ENCODE measurements around the gene TMEM119.

TMEM119 gene

GRCh38 chr12:108610856-108611605 is 13.1 kb upstream of the TMEM119 start:
- H3K27ac ChIP-seq (ENCODE audit: low read depth, low read length) = no peak overlapping the region
- H3K4me1 ChIP-seq (ENCODE audit: insufficient read depth, low read length) = peaks cover 7% of the 10 kb centered on the region
- H3K36me3 ChIP-seq (ENCODE audit: insufficient read depth, low read length) = no peaks in the 10 kb centered on the region
- H3K9me3 ChIP-seq (ENCODE audit: low read length) = no peaks in the 10 kb centered on the region
- H3K9ac ChIP-seq (ENCODE audit: low read length) = no peak overlapping the region
- no peak overlapping the region for H3K4me3 ChIP-seq (ENCODE audit: low read depth in 1 of 2, low read length in 2 of 2)
- H3K27me3 ChIP-seq (ENCODE audit: control insufficient read depth in 1 of 2, insufficient read depth in 2 of 2, low read length in 2 of 2) = peaks cover 0 to 7% of the 10 kb centered on the region in 2 donors

DNA sequence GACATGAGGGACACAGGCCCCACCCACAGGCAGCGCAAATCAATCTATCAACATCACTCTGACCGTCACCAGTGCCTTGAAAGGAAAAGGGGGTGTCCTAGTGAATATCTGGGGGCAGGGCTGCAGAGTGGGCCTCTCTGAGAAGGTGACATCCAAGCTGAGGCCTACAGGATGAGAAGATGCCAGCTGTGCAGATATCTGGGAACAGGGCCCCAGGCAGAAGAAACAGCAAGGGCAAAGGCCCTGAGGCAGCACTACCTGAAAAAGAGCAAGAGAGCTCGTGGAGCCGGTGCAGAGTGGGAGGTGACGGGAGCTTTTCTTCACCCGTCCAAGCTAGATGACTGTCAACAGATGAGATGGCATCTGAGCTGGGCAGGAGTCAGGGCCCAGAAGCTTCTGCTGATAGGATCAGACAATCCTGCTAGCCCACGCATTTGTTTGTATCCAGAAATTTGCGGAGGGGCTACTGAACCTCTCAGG is 12.5 kb upstream of the TMEM119 start:
- peaks cover 7% of the 10 kb centered on the region for H3K4me1 ChIP-seq (ENCODE audit: insufficient read depth, low read length)
- H3K27ac ChIP-seq (ENCODE audit: low read depth, low read length) = no peak overlapping the region
- no peaks in the 10 kb centered on the region for H3K9me3 ChIP-seq (ENCODE audit: low read length)

GRCh38 chr12:108609537-108610335 is 11.9 kb upstream of the TMEM119 start:
- peaks cover 7% of the 10 kb centered on the region for H3K4me1 ChIP-seq (ENCODE audit: insufficient read depth, low read length)
- H3K36me3 ChIP-seq (ENCODE audit: insufficient read depth, low read length) = no peaks in the 10 kb centered on the region
- H3K27me3 ChIP-seq (ENCODE audit: control insufficient read depth in 1 of 2, insufficient read depth in 2 of 2, low read length in 2 of 2) = peaks cover 0 to 7% of the 10 kb centered on the region in 2 donors
- H3K4me3 ChIP-seq (ENCODE audit: low read depth in 1 of 2, low read length in 2 of 2) = no peak overlapping the region
- no peak overlapping the region for H3K9ac ChIP-seq (ENCODE audit: low read length)
- no peaks in the 10 kb centered on the region for H3K9me3 ChIP-seq (ENCODE audit: low read length)
- H3K27ac ChIP-seq (ENCODE audit: low read depth, low read length) = no peak overlapping the region

More for the DNA sequence above, 12.5 kb upstream of the TMEM119 start:
- H3K27me3 ChIP-seq (ENCODE audit: control insufficient read depth in 1 of 2, insufficient read depth in 2 of 2, low read length in 2 of 2) = peaks cover 0 to 7% of the 10 kb centered on the region in 2 donors
- H3K9ac ChIP-seq (ENCODE audit: low read length) = no peak overlapping the region
- H3K36me3 ChIP-seq (ENCODE audit: insufficient read depth, low read length) = no peaks in the 10 kb centered on the region
- no peak overlapping the region for H3K4me3 ChIP-seq (ENCODE audit: low read depth in 1 of 2, low read length in 2 of 2)

DNA sequence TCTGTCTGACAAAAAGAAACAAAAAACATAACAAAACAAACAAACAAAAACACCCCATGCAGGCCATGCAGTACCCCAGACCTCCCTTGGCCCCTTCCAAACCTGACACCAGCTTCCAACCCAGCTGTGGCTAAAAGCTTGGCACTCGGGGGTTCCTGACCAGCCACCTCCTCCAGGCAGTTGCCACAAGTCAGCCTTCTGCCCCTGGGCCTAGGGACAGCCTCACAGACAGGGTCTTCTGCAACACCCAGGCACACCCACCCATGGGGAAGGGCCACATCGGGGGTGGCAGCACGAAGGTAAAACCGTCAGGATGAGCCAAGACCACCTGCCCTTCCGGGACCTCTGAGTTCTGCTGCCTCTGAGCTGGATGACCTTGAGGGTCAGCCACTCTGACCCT is 10.7 kb upstream of the TMEM119 start:
- Histone ChIP-seq H3K27ac (ENCODE audit: low read depth, low read length) (no peak overlapping the region), H3K27me3 (ENCODE audit: control insufficient read depth in 1 of 2, insufficient read depth in 2 of 2, low read length in 2 of 2) (peaks cover 0 to 13% of the 10 kb centered on the region in 2 donors), H3K4me3 (ENCODE audit: low read depth in 1 of 2, low read length in 2 of 2) (no peak overlapping the region), H3K4me1 (ENCODE audit: insufficient read depth, low read length) (peaks cover 7% of the 10 kb centered on the region), H3K36me3 (ENCODE audit: insufficient read depth, low read length) (no peaks in the 10 kb centered on the region), H3K9ac (ENCODE audit: low read length) (no peak overlapping the region), H3K9me3 (ENCODE audit: low read length) (no peaks in the 10 kb centered on the region)

DNA sequence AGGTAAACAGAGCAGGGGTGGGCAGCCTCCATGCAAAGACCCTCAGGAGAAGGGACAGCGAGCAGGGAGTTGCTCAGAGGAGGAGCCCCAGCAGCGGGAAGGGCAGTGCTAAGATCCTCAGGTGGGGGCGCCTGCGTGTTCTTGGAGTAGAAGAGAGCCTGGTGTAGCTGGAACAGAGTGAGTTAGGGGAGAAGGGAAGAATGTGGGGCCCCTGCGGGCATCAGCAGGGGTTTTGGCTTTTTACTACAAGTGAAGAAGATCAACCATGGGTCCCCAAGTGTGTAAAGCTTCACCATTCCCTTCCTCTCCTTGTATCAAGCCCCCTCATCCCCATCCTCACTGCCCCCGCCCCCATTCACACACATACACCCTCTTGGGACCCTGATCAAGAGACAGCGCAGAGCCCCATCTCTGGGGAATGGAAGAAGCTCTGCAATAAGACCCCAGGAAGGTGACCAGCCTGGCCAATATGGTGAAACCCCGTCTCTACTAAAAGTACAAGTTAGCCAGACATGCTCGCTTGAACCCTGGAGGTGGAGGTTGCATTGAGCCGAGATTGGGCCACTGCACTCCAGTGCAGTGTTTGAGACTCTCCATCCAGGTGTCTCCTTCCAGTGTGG is 10.2 kb upstream of the TMEM119 start:
- Histone ChIP-seq H3K27me3 (ENCODE audit: control insufficient read depth in 1 of 2, insufficient read depth in 2 of 2, low read length in 2 of 2) (peaks cover 0 to 13% of the 10 kb centered on the region in 2 donors), H3K4me1 (ENCODE audit: insufficient read depth, low read length) (peaks cover 7% of the 10 kb centered on the region), H3K4me3 (ENCODE audit: low read depth in 1 of 2, low read length in 2 of 2) (no peak overlapping the region), H3K9ac (ENCODE audit: low read length) (no peak overlapping the region), H3K36me3 (ENCODE audit: insufficient read depth, low read length) (no peaks in the 10 kb centered on the region), H3K9me3 (ENCODE audit: low read length) (no peaks in the 10 kb centered on the region), H3K27ac (ENCODE audit: low read depth, low read length) (no peak overlapping the region)

GRCh38 chr12:108606492-108606891 is 8.6 kb upstream of the TMEM119 start:
- Histone ChIP-seq H3K9me3 (ENCODE audit: low read length) (no peaks in the 10 kb centered on the region), H3K27ac (ENCODE audit: low read depth, low read length) (no peak overlapping the region), H3K9ac (ENCODE audit: low read length) (no peak overlapping the region), H3K4me1 (ENCODE audit: insufficient read depth, low read length) (peaks cover 7% of the 10 kb centered on the region), H3K36me3 (ENCODE audit: insufficient read depth, low read length) (no peaks in the 10 kb centered on the region), H3K4me3 (ENCODE audit: low read depth in 1 of 2, low read length in 2 of 2) (no peak overlapping the region), H3K27me3 (ENCODE audit: control insufficient read depth in 1 of 2, insufficient read depth in 2 of 2, low read length in 2 of 2) (peaks cover 0 to 13% of the 10 kb centered on the region in 2 donors)

DNA sequence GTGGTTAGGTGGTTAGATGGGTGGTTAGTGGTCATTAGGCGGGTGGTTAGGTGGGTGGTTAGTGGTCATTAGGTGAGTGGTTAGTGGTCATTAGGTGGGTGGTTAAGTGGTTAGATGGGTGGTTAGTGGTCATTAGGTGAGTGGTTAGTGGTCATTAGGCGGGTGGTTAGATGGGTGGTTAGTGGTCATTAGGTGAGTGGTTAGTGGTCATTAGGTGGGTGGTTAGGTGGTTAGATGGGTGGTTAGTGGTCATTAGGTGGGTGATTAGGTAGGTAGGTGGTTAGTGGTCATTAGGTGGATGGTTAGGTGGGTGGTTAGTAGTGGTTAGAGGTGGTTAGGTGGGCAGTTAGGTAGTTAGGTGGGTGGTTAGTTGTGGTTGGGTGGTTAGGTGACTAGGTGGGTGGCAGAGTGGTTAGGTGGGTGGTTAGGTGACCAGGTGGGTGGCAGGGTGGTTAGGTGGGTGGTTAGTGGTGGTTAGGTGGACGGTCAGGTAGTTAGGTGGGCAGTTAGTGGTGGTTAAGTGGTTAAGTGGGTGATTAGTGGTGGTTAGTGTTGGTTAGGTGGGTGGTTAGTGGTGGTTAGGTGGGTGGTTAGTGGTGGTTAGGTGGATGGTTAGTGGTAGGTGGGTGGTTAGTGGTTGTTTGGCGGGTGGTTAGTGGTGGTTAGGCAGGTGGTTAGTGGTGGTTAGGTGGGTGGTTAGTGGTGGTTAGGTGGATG is 8.0 kb upstream of the TMEM119 start:
- Histone ChIP-seq H3K27me3 (ENCODE audit: control insufficient read depth in 1 of 2, insufficient read depth in 2 of 2, low read length in 2 of 2) (peaks cover 0 to 13% of the 10 kb centered on the region in 2 donors), H3K9ac (ENCODE audit: low read length) (no peak overlapping the region), H3K27ac (ENCODE audit: low read depth, low read length) (no peak overlapping the region), H3K4me3 (ENCODE audit: low read depth in 1 of 2, low read length in 2 of 2) (no peak overlapping the region), H3K36me3 (ENCODE audit: insufficient read depth, low read length) (no peaks in the 10 kb centered on the region), H3K4me1 (ENCODE audit: insufficient read depth, low read length) (peaks cover 7% of the 10 kb centered on the region), H3K9me3 (ENCODE audit: low read length) (no peaks in the 10 kb centered on the region)

DNA sequence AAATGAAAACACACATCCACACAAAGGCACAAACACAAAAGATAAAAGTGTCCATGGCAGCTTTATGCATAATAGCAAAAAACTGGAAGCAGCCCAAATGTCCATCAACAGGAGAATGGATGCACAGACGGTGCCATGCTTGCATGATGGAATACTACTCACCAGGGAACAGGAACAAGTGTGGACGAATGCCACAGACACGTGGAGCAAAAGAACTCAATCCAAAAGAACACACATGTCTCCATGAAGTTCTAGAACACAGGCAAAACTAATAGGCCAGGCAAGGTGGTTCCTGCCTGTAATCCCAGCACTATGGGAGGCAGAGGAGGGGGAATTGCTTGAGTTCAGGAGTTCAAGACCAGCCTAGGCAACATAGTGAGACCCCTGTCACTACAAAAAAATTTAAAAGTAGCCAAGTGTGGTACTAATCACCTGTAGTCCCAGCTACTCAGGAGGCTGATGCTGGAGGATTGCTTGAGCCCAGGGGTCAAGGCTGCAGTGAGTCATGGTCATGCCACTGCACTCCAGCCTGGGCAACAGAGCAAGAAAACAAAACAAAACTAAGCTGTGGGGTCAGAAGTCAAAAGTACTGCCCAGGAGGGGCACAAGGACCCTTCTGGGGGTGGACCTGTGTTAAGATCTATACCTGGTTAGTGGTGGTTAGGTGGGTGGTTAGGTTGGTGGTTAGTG is 7.3 kb upstream of the TMEM119 start:
- H3K27ac ChIP-seq (ENCODE audit: low read depth, low read length) = no peak overlapping the region
- peaks cover 0 to 13% of the 10 kb centered on the region in 2 donors for H3K27me3 ChIP-seq (ENCODE audit: control insufficient read depth in 1 of 2, insufficient read depth in 2 of 2, low read length in 2 of 2)
- H3K4me1 ChIP-seq (ENCODE audit: insufficient read depth, low read length) = peaks cover 5% of the 10 kb centered on the region
- H3K9me3 ChIP-seq (ENCODE audit: low read length) = no peaks in the 10 kb centered on the region
- H3K4me3 ChIP-seq (ENCODE audit: low read depth in 1 of 2, low read length in 2 of 2) = no peak overlapping the region
- H3K9ac ChIP-seq (ENCODE audit: low read length) = no peak overlapping the region
- H3K36me3 ChIP-seq (ENCODE audit: insufficient read depth, low read length) = no peaks in the 10 kb centered on the region

DNA sequence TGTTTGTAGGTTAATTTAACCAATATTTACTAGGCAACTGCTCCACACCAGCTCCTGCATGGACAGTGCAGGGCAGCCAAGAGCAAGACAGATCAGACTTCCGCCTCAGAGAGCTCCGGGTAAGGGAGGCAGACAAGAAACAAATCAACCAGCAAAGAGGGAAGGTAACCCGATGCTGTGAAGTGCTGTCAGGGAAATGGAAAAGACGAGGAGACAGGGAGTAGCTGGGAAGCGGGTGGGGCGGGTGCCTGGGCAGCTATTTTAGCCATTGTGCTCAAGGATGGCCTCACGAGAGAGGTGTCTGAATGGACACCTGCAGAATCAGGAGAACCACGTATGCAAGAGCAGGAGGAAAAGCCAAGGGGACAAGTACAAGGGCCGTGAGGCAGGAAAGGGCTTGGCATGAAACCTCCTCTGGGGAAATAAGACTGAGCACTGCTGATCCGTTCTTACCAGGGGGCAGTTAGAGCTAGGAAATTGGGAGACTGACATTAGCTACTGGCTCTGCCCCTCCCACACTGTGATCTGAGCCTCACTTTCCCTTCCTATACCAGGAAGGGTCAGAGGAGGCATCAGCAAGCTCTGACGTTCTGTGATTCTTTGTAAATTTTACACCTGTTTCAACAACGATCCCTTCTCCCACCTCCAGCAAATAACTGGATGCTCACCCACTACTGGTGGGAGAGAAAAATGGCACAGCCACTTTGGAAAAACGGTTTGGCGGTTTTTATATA is 6.5 kb upstream of the TMEM119 start:
- Histone ChIP-seq H3K27ac (ENCODE audit: low read depth, low read length) (no peak overlapping the region), H3K27me3 (ENCODE audit: control insufficient read depth in 1 of 2, insufficient read depth in 2 of 2, low read length in 2 of 2) (peaks cover 0 to 13% of the 10 kb centered on the region in 2 donors), H3K4me1 (ENCODE audit: insufficient read depth, low read length) (no peaks in the 10 kb centered on the region), H3K9ac (ENCODE audit: low read length) (no peak overlapping the region), H3K4me3 (ENCODE audit: low read depth in 1 of 2, low read length in 2 of 2) (no peak overlapping the region), H3K36me3 (ENCODE audit: insufficient read depth, low read length) (no peaks in the 10 kb centered on the region), H3K9me3 (ENCODE audit: low read length) (no peaks in the 10 kb centered on the region)

- Histone ChIP-seq H3K27ac (ENCODE audit: low read depth, low read length) (no peak overlapping the region), H3K9ac (ENCODE audit: low read length) (no peak overlapping the region), H3K36me3 (ENCODE audit: insufficient read depth, low read length) (no peaks in the 10 kb centered on the region), H3K4me3 (ENCODE audit: low read depth in 1 of 2, low read length in 2 of 2) (no peak overlapping the region), H3K27me3 (ENCODE audit: control insufficient read depth in 1 of 2, insufficient read depth in 2 of 2, low read length in 2 of 2) (peaks cover 0 to 13% of the 10 kb centered on the region in 2 donors), H3K9me3 (ENCODE audit: low read length) (no peaks in the 10 kb centered on the region), H3K4me1 (ENCODE audit: insufficient read depth, low read length) (no peaks in the 10 kb centered on the region)
These were observed 5.9 kb upstream of the TMEM119 start for GRCh38 chr12:108603743-108604142.
